Measurements from ENCODE around the gene GEMIN4. TPM values are rescaled to one million over a fixed set of nuclear protein-coding genes. Genes with fewer than 3 reads are reported as not detected.
A peak's percentile ranks its signal among the peaks of the same experiment; 100 is the strongest.

GEMIN4 gene
- polyA plus RNA-seq, 3 donors = 8.8 to 10.6 (median 10.1) TPM

DNA sequence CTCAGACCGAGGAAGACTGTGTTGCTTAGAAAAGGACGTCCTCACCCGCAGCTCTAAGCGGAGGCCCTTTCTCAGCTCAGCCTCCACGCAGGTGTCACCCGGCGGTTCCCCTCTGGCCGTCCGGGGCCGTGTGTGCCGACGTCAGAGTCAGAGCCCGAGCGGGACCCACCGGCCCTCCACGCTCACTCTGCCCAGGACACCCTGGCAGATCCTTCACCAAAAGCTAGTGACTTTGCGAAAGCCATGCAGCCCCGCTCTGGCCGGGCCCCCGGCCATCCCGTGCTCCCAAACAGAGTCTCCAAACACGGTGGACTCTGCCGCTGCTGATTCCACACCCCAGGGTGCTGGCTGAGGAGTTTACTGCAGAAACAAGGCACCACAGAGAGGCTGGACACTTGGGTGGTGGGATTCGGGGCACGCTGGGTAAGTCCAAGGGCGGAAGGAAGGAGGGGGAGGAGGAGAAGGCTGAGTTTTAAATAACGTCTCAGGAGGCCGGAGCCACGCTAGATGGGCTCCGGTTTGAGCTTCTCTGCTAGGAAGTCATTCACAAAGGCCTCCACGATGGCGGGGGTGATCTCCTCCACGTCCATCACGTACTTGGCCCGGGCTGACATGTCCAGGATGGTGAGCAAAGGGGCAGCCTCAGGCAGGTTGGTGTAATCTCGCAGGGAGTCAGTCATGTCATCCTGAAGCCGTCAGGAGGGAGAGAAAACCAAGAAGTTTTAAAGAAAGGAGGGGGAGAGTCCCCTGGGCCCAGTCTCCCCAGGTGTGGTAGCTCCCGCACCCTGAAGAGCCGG lies 48.6 kb upstream of the GEMIN4 start:
- H3K9me3 Mint-ChIP-seq = no peaks in the 10 kb centered on the region
- no peaks in the 10 kb centered on the region for H3K36me3 Mint-ChIP-seq
- no peak overlapping the region for H3K9ac ChIP-seq (ENCODE audit: insufficient read depth, low read length, poor library complexity, severe bottlenecking)
- intact Hi-C loops (cut with micrococcal nuclease) = no loop called here
- peak overlapping the region in 1 of 7 donors; percentile 64 for H3K27ac Mint-ChIP-seq
- H3K36me3 ChIP-seq (replicated peaks in 1 of 2; ENCODE audit: control insufficient read depth in 1 of 2, insufficient read depth in 2 of 2, low read length in 2 of 2) = no peaks in the 10 kb centered on the region
- no peaks in the 10 kb centered on the region for H3K9me3 ChIP-seq (replicated peaks in 1 of 2; ENCODE audit: control insufficient read depth in 1 of 2, insufficient read depth in 1 of 2, low read length in 2 of 2)
- no peaks in the 10 kb centered on the region for H4K20me1 ChIP-seq (ENCODE audit: insufficient read depth, low read length)
- peaks cover 2 to 17% (median 8%) of the 10 kb centered on the region in 3 donors for H3K27me3 Mint-ChIP-seq (ENCODE audit: low read depth in 3 of 3)
- no peaks in the 10 kb centered on the region for H3K4me1 Mint-ChIP-seq
- no peak overlapping the region for H3K4me2 ChIP-seq (replicated peaks; ENCODE audit: extremely low read depth, low read length, poor library complexity, severe bottlenecking)
- H2AFZ ChIP-seq (ENCODE audit: insufficient read depth, low read depth, low read length, poor library complexity, severe bottlenecking) = no peak overlapping the region
- no peak overlapping the region for H3K4me3 ChIP-seq (replicated peaks in 1 of 3; ENCODE audit: low read depth in 2 of 3, low read length in 3 of 3)
- no peak for DNase-seq
- 94% methylated on average over 31 of the region's 39 CpGs for WGBS (ENCODE audit: insufficient coverage)
- TF ChIP-seq, protein P1, sequence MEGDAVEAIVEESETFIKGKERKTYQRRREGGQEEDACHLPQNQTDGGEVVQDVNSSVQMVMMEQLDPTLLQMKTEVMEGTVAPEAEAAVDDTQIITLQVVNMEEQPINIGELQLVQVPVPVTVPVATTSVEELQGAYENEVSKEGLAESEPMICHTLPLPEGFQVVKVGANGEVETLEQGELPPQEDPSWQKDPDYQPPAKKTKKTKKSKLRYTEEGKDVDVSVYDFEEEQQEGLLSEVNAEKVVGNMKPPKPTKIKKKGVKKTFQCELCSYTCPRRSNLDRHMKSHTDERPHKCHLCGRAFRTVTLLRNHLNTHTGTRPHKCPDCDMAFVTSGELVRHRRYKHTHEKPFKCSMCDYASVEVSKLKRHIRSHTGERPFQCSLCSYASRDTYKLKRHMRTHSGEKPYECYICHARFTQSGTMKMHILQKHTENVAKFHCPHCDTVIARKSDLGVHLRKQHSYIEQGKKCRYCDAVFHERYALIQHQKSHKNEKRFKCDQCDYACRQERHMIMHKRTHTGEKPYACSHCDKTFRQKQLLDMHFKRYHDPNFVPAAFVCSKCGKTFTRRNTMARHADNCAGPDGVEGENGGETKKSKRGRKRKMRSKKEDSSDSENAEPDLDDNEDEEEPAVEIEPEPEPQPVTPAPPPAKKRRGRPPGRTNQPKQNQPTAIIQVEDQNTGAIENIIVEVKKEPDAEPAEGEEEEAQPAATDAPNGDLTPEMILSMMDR (IDR thresholded peaks at IDR 0.05) = no peak
- no peaks in the 10 kb centered on the region for H3K79me2 ChIP-seq (ENCODE audit: insufficient read depth, low read length)
- no peak overlapping the region for H3K4me3 Mint-ChIP-seq
- H3K27me3 ChIP-seq (ENCODE audit: control insufficient read depth in 2 of 2, insufficient read depth in 2 of 2, low read length in 2 of 2) = no peaks in the 10 kb centered on the region
- H3K27ac ChIP-seq (ENCODE audit: low read depth in 1 of 2, low read length in 2 of 2) = no peak overlapping the region
- H3K4me1 ChIP-seq (ENCODE audit: control insufficient read depth in 1 of 2, insufficient read depth in 2 of 2, low read length in 2 of 2) = no peaks in the 10 kb centered on the region

DNA sequence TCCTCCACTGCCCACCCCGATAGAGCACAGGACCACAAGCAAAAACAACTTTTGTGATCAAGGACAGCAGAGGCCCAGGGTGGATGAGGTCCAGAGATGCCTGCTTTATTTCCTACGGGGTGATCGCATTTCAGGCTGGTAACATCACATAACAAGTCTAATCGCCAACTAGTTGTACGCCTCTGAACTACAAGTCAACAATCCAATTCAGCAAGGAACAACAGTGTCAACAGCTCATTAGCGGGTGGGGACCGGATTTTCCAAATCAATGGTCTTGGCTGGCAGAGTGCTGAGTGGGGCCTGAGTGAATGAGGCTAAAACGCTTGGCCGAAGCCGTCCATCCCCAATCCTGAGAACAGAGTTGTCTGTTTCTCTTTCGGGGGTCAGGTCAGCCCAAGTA lies 47.2 kb upstream of the GEMIN4 start:
- H3K36me3 Mint-ChIP-seq = no peaks in the 10 kb centered on the region
- H3K4me3 Mint-ChIP-seq = no peak overlapping the region
- Histone ChIP-seq H3K27me3 (ENCODE audit: control insufficient read depth in 2 of 2, insufficient read depth in 2 of 2, low read length in 2 of 2) (no peaks in the 10 kb centered on the region), H3K9ac (ENCODE audit: insufficient read depth, low read length, poor library complexity, severe bottlenecking) (no peak overlapping the region), H3K27ac (ENCODE audit: low read depth in 1 of 2, low read length in 2 of 2) (no peak overlapping the region), H4K20me1 (ENCODE audit: insufficient read depth, low read length) (no peaks in the 10 kb centered on the region), H3K4me1 (ENCODE audit: control insufficient read depth in 1 of 2, insufficient read depth in 2 of 2, low read length in 2 of 2) (no peaks in the 10 kb centered on the region), H3K36me3 (replicated peaks in 1 of 2; ENCODE audit: control insufficient read depth in 1 of 2, insufficient read depth in 2 of 2, low read length in 2 of 2) (no peaks in the 10 kb centered on the region), H2AFZ (ENCODE audit: insufficient read depth, low read depth, low read length, poor library complexity, severe bottlenecking) (no peak overlapping the region), H3K4me3 (replicated peaks in 1 of 3; ENCODE audit: low read depth in 2 of 3, low read length in 3 of 3) (no peak overlapping the region), H3K79me2 (ENCODE audit: insufficient read depth, low read length) (no peaks in the 10 kb centered on the region), H3K9me3 (replicated peaks in 1 of 2; ENCODE audit: control insufficient read depth in 1 of 2, insufficient read depth in 1 of 2, low read length in 2 of 2) (no peaks in the 10 kb centered on the region), H3K4me2 (replicated peaks; ENCODE audit: extremely low read depth, low read length, poor library complexity, severe bottlenecking) (no peak overlapping the region)
- intact Hi-C loops (cut with micrococcal nuclease) = loop anchor here (5.0 kb wide), 2 partner anchors 183 to 198 kb away; partner anchors contain the start of gene TIMM22 (in 1 of the 2)
- H3K27me3 Mint-ChIP-seq (ENCODE audit: low read depth in 3 of 3) = peaks cover 2 to 18% (median 9%) of the 10 kb centered on the region in 3 donors
- 95% methylated on average over 6 of the region's 11 CpGs for WGBS (ENCODE audit: insufficient coverage)
- peaks cover 0 to 3% (median 0%) of the 10 kb centered on the region in 7 donors for H3K9me3 Mint-ChIP-seq
- peaks cover 7% of the 10 kb centered on the region for H3K4me1 Mint-ChIP-seq
- H3K27ac Mint-ChIP-seq = no peak overlapping the region
- TF ChIP-seq, protein P1 (IDR thresholded peaks at IDR 0.05) = no peak
- DNase-seq = no peak

Data from CD14-positive monocyte (primary cell).